Neural cell (in vitro differentiated cells): ENCODE measurements around the gene CDKL4.

ENCODE experiments used
- MXI1 ChIP-seq: fragments of 450-650 bp; conservative IDR thresholded peaks from 2 replicates; pipeline ENCODE4 v1.6.1; 2014; ENCODE audit warnings: antibody characterized with exemption, mild to moderate bottlenecking; ENCODE audit not compliant: poor library complexity, severe bottlenecking
- POLR2AphosphoS5 ChIP-seq: IDR thresholded peaks from 2 replicates; pipeline ENCODE4 v1.6.1; 2012
- RAD21 ChIP-seq: fragments of 450-650 bp; conservative IDR thresholded peaks from 2 replicates; pipeline ENCODE4 v1.6.1; 2014; ENCODE audit warnings: antibody characterized with exemption, mild to moderate bottlenecking, moderate library complexity
- TAF1 ChIP-seq: IDR thresholded peaks from 2 replicates; pipeline ENCODE4 v1.6.1; 2012; ENCODE audit warnings: low read depth
- TF ChIP-seq, protein P1 (sequence below): fragments of 450-650 bp; IDR thresholded peaks from 2 replicates; pipeline ENCODE4 v1.5.1; 2014; ENCODE audit warnings: antibody characterized with exemption, mild to moderate bottlenecking, moderate library complexity; ENCODE audit not compliant: poor library complexity, severe bottlenecking

DNA sequence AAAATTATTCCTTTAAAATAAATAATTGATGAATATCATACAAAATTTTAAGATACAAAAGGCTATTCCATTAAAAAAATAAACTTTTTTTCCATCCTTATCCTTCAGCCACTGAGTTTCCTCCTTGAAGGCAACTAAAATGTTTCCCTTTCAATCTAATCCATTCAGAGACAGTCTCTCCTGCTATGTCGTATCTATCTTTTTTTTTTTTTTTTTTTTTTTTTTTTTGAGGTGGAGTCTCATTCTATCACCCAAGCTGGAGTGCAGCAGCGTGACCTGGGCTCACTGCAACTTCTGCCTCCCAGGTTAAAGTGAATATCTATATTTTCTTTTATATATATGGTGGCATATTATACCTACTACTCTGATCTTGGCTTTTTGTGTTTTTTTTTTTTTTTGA, 91.3 kb downstream of the CDKL4 start:
- TF ChIP-seq, protein P1, sequence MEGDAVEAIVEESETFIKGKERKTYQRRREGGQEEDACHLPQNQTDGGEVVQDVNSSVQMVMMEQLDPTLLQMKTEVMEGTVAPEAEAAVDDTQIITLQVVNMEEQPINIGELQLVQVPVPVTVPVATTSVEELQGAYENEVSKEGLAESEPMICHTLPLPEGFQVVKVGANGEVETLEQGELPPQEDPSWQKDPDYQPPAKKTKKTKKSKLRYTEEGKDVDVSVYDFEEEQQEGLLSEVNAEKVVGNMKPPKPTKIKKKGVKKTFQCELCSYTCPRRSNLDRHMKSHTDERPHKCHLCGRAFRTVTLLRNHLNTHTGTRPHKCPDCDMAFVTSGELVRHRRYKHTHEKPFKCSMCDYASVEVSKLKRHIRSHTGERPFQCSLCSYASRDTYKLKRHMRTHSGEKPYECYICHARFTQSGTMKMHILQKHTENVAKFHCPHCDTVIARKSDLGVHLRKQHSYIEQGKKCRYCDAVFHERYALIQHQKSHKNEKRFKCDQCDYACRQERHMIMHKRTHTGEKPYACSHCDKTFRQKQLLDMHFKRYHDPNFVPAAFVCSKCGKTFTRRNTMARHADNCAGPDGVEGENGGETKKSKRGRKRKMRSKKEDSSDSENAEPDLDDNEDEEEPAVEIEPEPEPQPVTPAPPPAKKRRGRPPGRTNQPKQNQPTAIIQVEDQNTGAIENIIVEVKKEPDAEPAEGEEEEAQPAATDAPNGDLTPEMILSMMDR, result no peak
- no peak for TF ChIP-seq POLR2AphosphoS5
- no peak for TF ChIP-seq RAD21
- no peak for TF ChIP-seq TAF1
- no peak for TF ChIP-seq MXI1
